HG03378 (cell line): Measurements from ENCODE around the gene ANKS1A.

Experiments
- ATAC-seq: cut with Tn5 transposase; IDR thresholded peaks from one replicate; pipeline ENCODE4 v1.9.1; 2021; ENCODE audit warnings: mild to moderate bottlenecking, moderate library complexity; ENCODE audit not compliant: unreplicated experiment

Gene ANKS1A

GRCh38 chr6:35018182-35018519, 129.1 kb downstream of the ANKS1A start:
- ATAC-seq = no peak

- no peak for ATAC-seq
Measured at GRCh38 chr6:35018746-35019145, 129.7 kb downstream of the ANKS1A start.

GRCh38 chr6:35019171-35019570, 130.1 kb downstream of the ANKS1A start:
- no peak for ATAC-seq

- ATAC-seq = no peak
Measured at GRCh38 chr6:35019831-35020230, 130.8 kb downstream of the ANKS1A start.

- no peak for ATAC-seq
Measured at GRCh38 chr6:35021004-35021403, 131.9 kb downstream of the ANKS1A start.

- ATAC-seq = no peak
Measured at GRCh38 chr6:35023091-35024000, 134.3 kb downstream of the ANKS1A start.

GRCh38 chr6:35024551-35025054, 135.5 kb downstream of the ANKS1A start:
- ATAC-seq = no peak

- ATAC-seq = no peak
Measured at GRCh38 chr6:35025232-35026188, 136.5 kb downstream of the ANKS1A start.

- ATAC-seq = no peak
Measured at GRCh38 chr6:35026434-35027222, 137.6 kb downstream of the ANKS1A start.

- ATAC-seq = no peak
Measured at GRCh38 chr6:35027807-35028206, 138.8 kb downstream of the ANKS1A start.

GRCh38 chr6:35028781-35029769, 140.0 kb downstream of the ANKS1A start:
- ATAC-seq = no peak

- ATAC-seq = no peak
Measured at GRCh38 chr6:35030099-35030498, 141.0 kb downstream of the ANKS1A start.

GRCh38 chr6:35031611-35032529, 142.8 kb downstream of the ANKS1A start:
- ATAC-seq = no peak

- no peak for ATAC-seq
Measured at GRCh38 chr6:35033683-35034082, 144.6 kb downstream of the ANKS1A start.

GRCh38 chr6:35034411-35035191, 145.5 kb downstream of the ANKS1A start:
- no peak for ATAC-seq

- ATAC-seq = no peak
Measured at GRCh38 chr6:35035481-35036030, 146.5 kb downstream of the ANKS1A start.

- ATAC-seq = no peak
Measured at GRCh38 chr6:35036059-35036827, 147.2 kb downstream of the ANKS1A start.
